Measurements from ENCODE around the gene WDR45.
A peak's percentile ranks its signal among the peaks of the same experiment; 100 is the strongest.

The WDR45 gene

DNA sequence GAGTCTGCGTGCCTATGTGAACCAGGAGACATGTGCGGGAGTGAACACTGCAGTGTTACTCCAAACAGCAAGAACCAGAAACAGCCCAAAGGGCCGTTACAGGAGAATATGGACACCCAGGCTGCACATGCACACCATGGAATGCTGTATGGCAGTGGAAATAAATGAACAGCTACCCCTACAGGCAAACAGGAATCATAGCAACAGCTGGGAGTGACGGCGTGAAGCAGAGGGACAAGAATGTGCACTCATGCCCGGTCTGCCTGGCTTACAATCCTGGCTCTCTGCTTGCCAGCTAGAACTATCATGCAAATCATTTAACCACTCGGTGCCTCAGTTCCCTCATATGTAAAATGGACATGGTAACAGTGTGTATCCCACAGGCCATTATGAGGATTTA, 27.2 kb upstream of the WDR45 start:
- TF ChIP-seq CTBP1 (IDR thresholded peaks at IDR 0.05; ENCODE audit: borderline replicate concordance) (no peak), ARNT (IDR thresholded peaks at IDR 0.05) (no peak), FOXM1 (IDR thresholded peaks at IDR 0.05; ENCODE audit: borderline replicate concordance) (no peak), HDGF (IDR thresholded peaks at IDR 0.05; ENCODE audit: borderline replicate concordance) (no peak)
- ChIA-PET POLR2A (interaction anchor here (0.7 kb wide), 1 partner anchor 148 kb away, joined by 3 read pairs; no protein-coding TSS in a partner anchor), CTCF (interaction anchor here (0.5 to 0.8 kb wide), 6 partner anchors 14 to 168 kb away, joined by 3 to 4 read pairs (median 3); no protein-coding TSS in a partner anchor)
- DNase-seq (ENCODE audit: extremely low spot score), result peak; percentile 55

DNA sequence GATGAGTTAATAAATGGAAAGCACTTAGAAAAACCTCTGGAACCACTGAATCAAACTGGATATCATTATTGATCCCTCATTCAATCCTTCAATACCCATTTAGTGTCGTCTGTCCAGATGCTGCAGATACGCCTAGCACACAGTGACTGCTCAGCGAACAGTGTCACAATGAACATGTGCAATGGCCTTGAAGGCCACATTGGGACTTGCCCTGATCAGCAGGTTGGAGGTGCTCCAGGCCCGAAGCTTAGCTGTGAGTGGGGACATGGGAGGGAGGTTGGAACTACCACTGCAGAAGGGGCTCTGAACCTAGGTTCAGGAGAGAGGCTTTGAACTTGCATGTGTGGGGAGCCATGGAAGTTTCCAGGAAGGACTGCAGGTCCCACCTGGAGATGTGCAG, 26.6 kb upstream of the WDR45 start:
- CTCF ChIA-PET, result interaction anchor here (0.5 to 0.8 kb wide), 3 partner anchors 86 to 168 kb away, joined by 3 read pairs; no protein-coding TSS in a partner anchor
- POLR2A ChIA-PET, result interaction anchor here (0.7 kb wide), 1 partner anchor 148 kb away, joined by 3 read pairs; no protein-coding TSS in a partner anchor
- no peak for DNase-seq (ENCODE audit: extremely low spot score)
- TF ChIP-seq BHLHE40 (IDR thresholded peaks at IDR 0.05; ENCODE audit: borderline replicate concordance), result no peak
- TF ChIP-seq ELF4 (IDR thresholded peaks at IDR 0.05), result no peak
- TF ChIP-seq SP1 (IDR thresholded peaks at IDR 0.05), result no peak
- TF ChIP-seq SUZ12 (IDR thresholded peaks at IDR 0.05), result no peak
- no peak for TF ChIP-seq ARNT (IDR thresholded peaks at IDR 0.05)
- TF ChIP-seq, protein P1, sequence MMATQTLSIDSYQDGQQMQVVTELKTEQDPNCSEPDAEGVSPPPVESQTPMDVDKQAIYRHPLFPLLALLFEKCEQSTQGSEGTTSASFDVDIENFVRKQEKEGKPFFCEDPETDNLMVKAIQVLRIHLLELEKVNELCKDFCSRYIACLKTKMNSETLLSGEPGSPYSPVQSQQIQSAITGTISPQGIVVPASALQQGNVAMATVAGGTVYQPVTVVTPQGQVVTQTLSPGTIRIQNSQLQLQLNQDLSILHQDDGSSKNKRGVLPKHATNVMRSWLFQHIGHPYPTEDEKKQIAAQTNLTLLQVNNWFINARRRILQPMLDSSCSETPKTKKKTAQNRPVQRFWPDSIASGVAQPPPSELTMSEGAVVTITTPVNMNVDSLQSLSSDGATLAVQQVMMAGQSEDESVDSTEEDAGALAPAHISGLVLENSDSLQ (IDR thresholded peaks at IDR 0.05), result no peak
- no peak for TF ChIP-seq ZNF384 (IDR thresholded peaks at IDR 0.05)
- TF ChIP-seq FOXM1 (IDR thresholded peaks at IDR 0.05; ENCODE audit: borderline replicate concordance), result no peak
- TF ChIP-seq L3MBTL2 (conservative IDR thresholded peaks at IDR 0.05), result no peak
- TF ChIP-seq HDGF (IDR thresholded peaks at IDR 0.05; ENCODE audit: borderline replicate concordance), result no peak
- TF ChIP-seq CTBP1 (IDR thresholded peaks at IDR 0.05; ENCODE audit: borderline replicate concordance), result no peak
- TF ChIP-seq FOXK2 (IDR thresholded peaks at IDR 0.05), result no peak
- TF ChIP-seq NFRKB (IDR thresholded peaks at IDR 0.05), result no peak
- no peak for TF ChIP-seq TARDBP (IDR thresholded peaks at IDR 0.05)
- no peak for TF ChIP-seq LEF1 (IDR thresholded peaks at IDR 0.05; ENCODE audit: borderline replicate concordance)
- no peak for TF ChIP-seq FOXA1 (IDR thresholded peaks at IDR 0.05)

DNA sequence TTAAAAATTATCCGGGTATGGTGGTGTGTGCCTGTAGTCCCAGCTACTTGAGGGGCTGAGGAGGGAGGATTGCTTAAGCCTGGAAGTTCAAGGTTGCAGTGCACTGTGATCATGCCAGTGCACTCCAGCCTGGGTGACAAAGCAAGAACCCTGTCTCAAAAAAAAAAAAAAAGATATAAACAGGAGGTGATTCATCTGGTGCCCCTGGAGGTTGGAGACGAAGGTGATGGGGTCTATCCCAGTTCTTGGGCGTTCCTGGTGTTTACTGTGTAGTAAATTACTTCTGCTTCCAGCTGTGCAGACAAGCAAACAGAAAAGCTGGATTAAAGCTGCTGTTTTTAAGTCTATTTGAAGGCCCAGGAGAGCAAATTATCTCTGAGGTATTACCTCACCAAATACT, 23.9 kb upstream of the WDR45 start:
- ChIA-PET POLR2A (no interaction called here), CTCF (no interaction called here)
- TF ChIP-seq HDGF (IDR thresholded peaks at IDR 0.05; ENCODE audit: borderline replicate concordance) (no peak), SUZ12 (IDR thresholded peaks at IDR 0.05) (no peak), FOXM1 (IDR thresholded peaks at IDR 0.05; ENCODE audit: borderline replicate concordance) (no peak), LEF1 (IDR thresholded peaks at IDR 0.05; ENCODE audit: borderline replicate concordance) (no peak), NFRKB (IDR thresholded peaks at IDR 0.05) (no peak), L3MBTL2 (conservative IDR thresholded peaks at IDR 0.05) (no peak), SP1 (IDR thresholded peaks at IDR 0.05) (no peak), ELF4 (IDR thresholded peaks at IDR 0.05) (no peak), ZNF384 (IDR thresholded peaks at IDR 0.05) (no peak), FOXA1 (IDR thresholded peaks at IDR 0.05) (no peak), TARDBP (IDR thresholded peaks at IDR 0.05) (no peak), ARNT (IDR thresholded peaks at IDR 0.05) (no peak), BHLHE40 (IDR thresholded peaks at IDR 0.05; ENCODE audit: borderline replicate concordance) (no peak), CTBP1 (IDR thresholded peaks at IDR 0.05; ENCODE audit: borderline replicate concordance) (no peak), FOXK2 (IDR thresholded peaks at IDR 0.05) (no peak)
- TF ChIP-seq, protein P1 (IDR thresholded peaks at IDR 0.05), result no peak
- DNase-seq (ENCODE audit: extremely low spot score), result no peak

DNA sequence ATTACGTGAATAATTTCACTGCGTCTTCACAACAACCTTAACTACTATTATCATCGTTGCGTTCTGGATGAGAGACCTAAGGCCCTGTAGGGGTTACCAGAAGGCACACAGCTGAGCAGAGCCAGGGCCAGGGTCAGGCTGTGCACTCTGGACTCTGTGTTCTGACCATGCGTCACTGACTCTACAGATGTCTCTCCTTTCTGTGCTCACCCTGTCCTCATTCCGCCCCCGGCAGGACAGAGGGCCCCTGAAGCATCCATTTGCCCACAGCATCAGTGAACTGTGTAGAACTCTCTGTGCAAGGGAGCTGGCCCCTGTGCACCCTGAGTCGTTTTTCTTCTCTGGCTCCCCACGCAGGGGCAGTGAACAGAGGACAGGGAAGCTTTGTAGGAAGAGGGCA, 22.5 kb upstream of the WDR45 start:
- CTCF ChIA-PET, result no interaction called here
- no peak for DNase-seq (ENCODE audit: extremely low spot score)
- TF ChIP-seq CTBP1 (IDR thresholded peaks at IDR 0.05; ENCODE audit: borderline replicate concordance) (no peak), ARNT (IDR thresholded peaks at IDR 0.05) (no peak), LEF1 (IDR thresholded peaks at IDR 0.05; ENCODE audit: borderline replicate concordance) (no peak), NFRKB (IDR thresholded peaks at IDR 0.05) (no peak), ZNF384 (IDR thresholded peaks at IDR 0.05) (no peak), SP1 (IDR thresholded peaks at IDR 0.05) (no peak), TARDBP (IDR thresholded peaks at IDR 0.05) (no peak), L3MBTL2 (conservative IDR thresholded peaks at IDR 0.05) (no peak), FOXM1 (IDR thresholded peaks at IDR 0.05; ENCODE audit: borderline replicate concordance) (no peak), ELF4 (IDR thresholded peaks at IDR 0.05) (no peak), SUZ12 (IDR thresholded peaks at IDR 0.05) (no peak)
- TF ChIP-seq, protein P1 (IDR thresholded peaks at IDR 0.05), result no peak
- POLR2A ChIA-PET, result no interaction called here

DNA sequence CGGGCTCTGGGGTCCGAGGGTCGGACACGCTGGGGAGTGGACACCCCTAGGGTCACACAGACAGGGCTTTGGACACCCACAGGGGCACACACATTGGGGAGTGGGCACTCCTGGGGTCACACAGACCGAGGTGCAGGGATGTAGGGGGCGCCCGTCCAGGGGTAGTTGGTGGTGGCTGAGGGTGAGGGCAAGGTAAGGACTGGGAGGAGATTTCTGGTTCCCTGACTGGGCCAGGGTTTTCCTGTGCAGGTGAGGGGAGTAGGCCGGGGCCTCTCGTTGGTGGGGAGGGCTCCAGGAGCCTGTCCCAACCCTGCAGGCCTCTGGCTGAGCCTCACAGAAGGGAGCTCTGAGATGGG, 21.9 kb upstream of the WDR45 start:
- no peak for DNase-seq (ENCODE audit: extremely low spot score)
- TF ChIP-seq ARNT (IDR thresholded peaks at IDR 0.05) (no peak), FOXK2 (IDR thresholded peaks at IDR 0.05) (no peak), SP1 (IDR thresholded peaks at IDR 0.05) (no peak), HDGF (IDR thresholded peaks at IDR 0.05; ENCODE audit: borderline replicate concordance) (no peak), FOXM1 (IDR thresholded peaks at IDR 0.05; ENCODE audit: borderline replicate concordance) (no peak), NFRKB (IDR thresholded peaks at IDR 0.05) (no peak), LEF1 (IDR thresholded peaks at IDR 0.05; ENCODE audit: borderline replicate concordance) (no peak), BHLHE40 (IDR thresholded peaks at IDR 0.05; ENCODE audit: borderline replicate concordance) (no peak), CTBP1 (IDR thresholded peaks at IDR 0.05; ENCODE audit: borderline replicate concordance) (no peak), TARDBP (IDR thresholded peaks at IDR 0.05) (no peak)
- TF ChIP-seq, protein P1 (IDR thresholded peaks at IDR 0.05), result no peak
- ChIA-PET CTCF (no interaction called here), POLR2A (interaction anchor here (0.6 to 1.2 kb wide), 3 partner anchors 22 to 364 kb away, joined by 3 to 7 read pairs (median 4); partner anchors contain the start of gene WDR45)

All from HEK293T (cell line).